GM19351 (cell line): ENCODE measurements around the gene PPP1CB.
"Not testable (repeated sequence)": the region's sequence is repeated elsewhere in the genome, so short reads cannot be mapped to it uniquely, and the experiment has no call there.

Experiments used
- ATAC-seq: cut with Tn5 transposase; IDR thresholded peaks from one replicate; pipeline ENCODE4 v1.9.1; 2021; ENCODE audit warnings: mild to moderate bottlenecking, moderate library complexity; ENCODE audit not compliant: unreplicated experiment

PPP1CB gene

GRCh38 chr2:28742619-28743018 is 9.0 kb upstream of the PPP1CB start:
- not testable (repeated sequence) for ATAC-seq

GRCh38 chr2:28745225-28745624 is 6.4 kb upstream of the PPP1CB start:
- ATAC-seq: no peak

GRCh38 chr2:28745876-28746275 is 5.8 kb upstream of the PPP1CB start:
- no peak for ATAC-seq

- ATAC-seq: no peak
Measured at GRCh38 chr2:28746429-28747111, 5.1 kb upstream of the PPP1CB start.

- ATAC-seq: no peak
Measured at GRCh38 chr2:28747714-28748113, 3.9 kb upstream of the PPP1CB start.

GRCh38 chr2:28748176-28748575 is 3.5 kb upstream of the PPP1CB start:
- ATAC-seq: no peak

- no peak for ATAC-seq
Measured at GRCh38 chr2:28748941-28749340, 2.7 kb upstream of the PPP1CB start.

- no peak for ATAC-seq
Measured at GRCh38 chr2:28749526-28749925, 2.1 kb upstream of the PPP1CB start.

- ATAC-seq: no peak
Measured at GRCh38 chr2:28750316-28751251, 1.0 kb upstream of the PPP1CB start.

- peak; percentile 31 for ATAC-seq
Measured at GRCh38 chr2:28751956-28752630, 463 bp downstream of the PPP1CB start.

- no peak for ATAC-seq
Measured at GRCh38 chr2:28752631-28753376, 1.2 kb downstream of the PPP1CB start.

GRCh38 chr2:28754321-28754720 is 2.7 kb downstream of the PPP1CB start:
- no peak for ATAC-seq

GRCh38 chr2:28755421-28755820 is 3.8 kb downstream of the PPP1CB start:
- no peak for ATAC-seq

GRCh38 chr2:28758459-28758858 is 6.8 kb downstream of the PPP1CB start:
- ATAC-seq: no peak

GRCh38 chr2:28761420-28761819 is 9.8 kb downstream of the PPP1CB start:
- no peak for ATAC-seq

GRCh38 chr2:28764909-28765711 is 13.5 kb downstream of the PPP1CB start:
- no peak for ATAC-seq

- ATAC-seq: no peak
Measured at GRCh38 chr2:28766070-28766469, 14.4 kb downstream of the PPP1CB start.

- no peak for ATAC-seq
Measured at GRCh38 chr2:28767337-28767736, 15.7 kb downstream of the PPP1CB start.

- no peak for ATAC-seq
Measured at GRCh38 chr2:28768422-28768821, 16.8 kb downstream of the PPP1CB start.

- no peak for ATAC-seq
Measured at GRCh38 chr2:28768952-28769351, 17.3 kb downstream of the PPP1CB start.
